IMR-90 (cell line): Measurements from ENCODE around the gene RIMBP2. TPM values are rescaled to one million over a fixed set of nuclear protein-coding genes. Genes with fewer than 3 reads are reported as not detected.

Experiments used
- ATAC-seq: fragments of 200-7000 bp; cut with Tn5 transposase; 2 replicates; pipeline ENCODE4 v1.9.1; 2020; ENCODE audit warnings: low read depth, mild to moderate bottlenecking, moderate library complexity
- BruUV-seq: library from RNA; stranded (reverse); fragments of 400-500 nt; replicated peaks from 2 replicates; lab custom pipeline; 2021; lab: Mats Ljungman, UMichigan
- CTCF ChIA-PET: fragments of 300-600 bp; formaldehyde crosslinking; extraction: SDS; loops from one replicate; lab custom pipeline; 2021; ENCODE audit warnings: antibody characterized with exemption; lab: Yijun Ruan, JAX
- POLR2A ChIA-PET: fragments of 300-600 bp; sonication (Branson Sonifier 250); formaldehyde crosslinking; loops from one replicate; lab custom pipeline; 2022; ENCODE audit warnings: antibody characterized with exemption; ENCODE audit not compliant: unreplicated experiment; lab: Charles Lee
- DNase-seq: peaks from one replicate; pipeline ENCODE4 v3.0.0; 2013
- H2AFZ ChIP-seq: replicated peaks from 2 replicates; pipeline ENCODE3; 2013; ENCODE audit warnings: low read length, mild to moderate bottlenecking; ENCODE audit not compliant: poor library complexity
- H2AK5ac ChIP-seq: 2 replicates; pipeline ENCODE4 v1.6.1; 2013; ENCODE audit warnings: low read depth, low read length, inconsistent platforms
- H2AK9ac ChIP-seq: replicated peaks from 2 replicates; pipeline ENCODE3; 2013; ENCODE audit warnings: mild to moderate bottlenecking, low read depth, low read length, moderate library complexity; ENCODE audit not compliant: poor library complexity
- H2BK120ac ChIP-seq: 2 replicates; pipeline ENCODE4 v1.6.1; 2013; ENCODE audit warnings: low read depth, low read length, inconsistent platforms
- H2BK15ac ChIP-seq: 3 replicates; pipeline ENCODE4 v1.6.1; 2013; ENCODE audit warnings: low read depth, low read length, inconsistent platforms
- H2BK20ac ChIP-seq: 2 replicates; pipeline ENCODE4 v1.6.1; 2013; ENCODE audit warnings: low read depth, mild to moderate bottlenecking, inconsistent platforms, low read length, moderate library complexity
- H2BK5ac ChIP-seq: 2 replicates; pipeline ENCODE4 v1.6.1; 2013; ENCODE audit warnings: mild to moderate bottlenecking, low read depth, low read length, inconsistent platforms; ENCODE audit not compliant: poor library complexity, severe bottlenecking
- H3K14ac ChIP-seq: replicated peaks from 2 replicates; pipeline ENCODE4 v1.6.1; 2013; ENCODE audit warnings: low read depth, low read length, inconsistent platforms
- H3K18ac ChIP-seq: 2 replicates; pipeline ENCODE4 v1.6.1; 2013; ENCODE audit warnings: low read depth, low read length, control low read depth
- H3K23ac ChIP-seq: 2 replicates; pipeline ENCODE4 v1.6.1; 2013; ENCODE audit warnings: low read depth, low read length, inconsistent platforms
- H3K27ac ChIP-seq: 2 replicates; pipeline ENCODE4 v1.5.1; 2013; ENCODE audit warnings: mild to moderate bottlenecking, control low read depth, low read length; ENCODE audit not compliant: insufficient read depth
- H3K27me3 ChIP-seq: 2 replicates; pipeline ENCODE4 v1.6.1; 2013; ENCODE audit warnings: low read length; ENCODE audit not compliant: control insufficient read depth, insufficient read depth
- H3K36me3 ChIP-seq: 2 replicates; pipeline ENCODE4 v1.6.1; 2013; ENCODE audit warnings: low read length, mixed read lengths; ENCODE audit not compliant: control insufficient read depth, insufficient read depth
- H3K4ac ChIP-seq: 2 replicates; pipeline ENCODE4 v1.6.1; 2013; ENCODE audit warnings: low read depth, low read length, inconsistent platforms
- H3K4me1 ChIP-seq: 2 replicates; pipeline ENCODE4 v1.6.1; 2013; ENCODE audit warnings: low read length, mixed read lengths; ENCODE audit not compliant: control insufficient read depth, insufficient read depth
- H3K4me2 ChIP-seq: 2 replicates; pipeline ENCODE4 v1.6.1; 2013; ENCODE audit warnings: low read depth, mild to moderate bottlenecking, control low read depth, low read length, moderate library complexity
- H3K4me3 ChIP-seq: 2 replicates; pipeline ENCODE4 v1.5.1; 2013; ENCODE audit warnings: low read depth, mild to moderate bottlenecking, control low read depth, low read length, moderate library complexity; ENCODE audit not compliant: insufficient read depth
- H3K56ac ChIP-seq: 2 replicates; pipeline ENCODE4 v1.6.1; 2013; ENCODE audit warnings: low read length, inconsistent platforms; ENCODE audit not compliant: insufficient read depth; ENCODE audit errors: extremely low read depth
- H3K79me1 ChIP-seq, 2 experiments: 2 replicates each; pipeline ENCODE4 v1.6.1; 2013; ENCODE audit warnings: low read length in 2 of 2, inconsistent platforms in 1 of 2, low read depth in 1 of 2
- H3K9ac ChIP-seq: 2 replicates; pipeline ENCODE4 v1.6.1; 2013; ENCODE audit warnings: low read depth, low read length, control low read depth
- H3K9me1 ChIP-seq: 2 replicates; pipeline ENCODE4 v1.6.1; 2013; ENCODE audit warnings: low read length, inconsistent platforms; ENCODE audit not compliant: insufficient read depth
- H3K9me3 ChIP-seq: 2 replicates; pipeline ENCODE4 v1.6.1; 2013; ENCODE audit warnings: low read length; ENCODE audit not compliant: control insufficient read depth, insufficient read depth
- H4K20me1 ChIP-seq: 2 replicates; pipeline ENCODE4 v1.6.1; 2013; ENCODE audit warnings: low read length, inconsistent platforms; ENCODE audit not compliant: insufficient read depth
- H4K5ac ChIP-seq: 2 replicates; pipeline ENCODE4 v1.6.1; 2013; ENCODE audit warnings: mild to moderate bottlenecking, low read depth, low read length, control low read depth
- H4K8ac ChIP-seq, 2 experiments: 2 replicates each; pipeline ENCODE4 v1.6.1; 2013; ENCODE audit warnings: low read depth in 2 of 2, low read length in 2 of 2, control low read depth in 1 of 2, inconsistent platforms in 1 of 2
- H4K91ac ChIP-seq: 2 replicates; pipeline ENCODE4 v1.6.1; 2013; ENCODE audit warnings: low read depth, low read length, inconsistent platforms; ENCODE audit not compliant: insufficient read depth
- MAFK ChIP-seq: IDR thresholded peaks from 2 replicates; pipeline ENCODE4 v1.6.1; 2012; ENCODE audit warnings: low read depth, low read length, improper control_type of control experiment
- MXI1 ChIP-seq: IDR thresholded peaks from 2 replicates; pipeline ENCODE4 v1.6.1; 2012; ENCODE audit warnings: low read depth, mild to moderate bottlenecking, low read length, moderate library complexity, borderline replicate concordance
- POLR2A ChIP-seq: IDR thresholded peaks from 2 replicates; pipeline ENCODE4 v1.6.1; 2012; ENCODE audit warnings: mild to moderate bottlenecking, low read depth, low read length
- WGBS, 2 experiments: methylation state at CpG; one replicate each; pipeline versions ENCODE4 v1.1.5 to v1.1.7; 2013; ENCODE audit warnings: missing lambda C conversion rate in 2 of 2; ENCODE audit not compliant: insufficient read length in 1 of 2; ENCODE audit errors: extremely low coverage in 2 of 2; 5-methylcytosine and 5-hydroxymethylcytosine counted together
- dilution Hi-C: fragments of 300-500 bp; cut with HindIII; formaldehyde crosslinking; loops from one replicate; pipeline ENCODE4 v1.14.3; 2018; ENCODE audit warnings: low sequenced_read_pairs; ENCODE audit not compliant: unreplicated experiment
- in situ Hi-C: fragments of 300-500 bp; cut with MboI; formaldehyde crosslinking; loops from 3 replicates; pipeline ENCODE4 v1.14.3; 2019; ENCODE audit warnings: low sequenced_read_pairs, inconsistent platforms, mixed read lengths
- intact Hi-C: fragments of 100-400 bp; cut with micrococcal nuclease; formaldehyde crosslinking; loops from 2 replicates; pipeline ENCODE4 v1.10.0; 2022
- polyA plus RNA-seq, 3 experiments: library from polyadenylated mRNA; depleted of rRNA; stranded (reverse); fragments of >200 nt; gene quantifications; 2 replicates each; pipeline ENCODE4 v1.2.3, GENCODE V29; 2012; ENCODE audit warnings: low replicate concordance in 1 of 3
- total RNA-seq: library from RNA; depleted of rRNA; stranded (reverse); fragments of >200 nt; gene quantifications from 2 replicates; pipeline ENCODE4 v1.2.3, GENCODE V29; 2012
- TF ChIP-seq, protein P1 (sequence below): fragments of 150-350 bp; IDR thresholded peaks from 2 replicates; pipeline ENCODE4 v1.6.1; 2016; ENCODE audit warnings: low read depth, mild to moderate bottlenecking, low read length, moderate library complexity, borderline replicate concordance

Gene RIMBP2
- total and polyA plus RNA-seq, 2 of the 4 experiments (the other 2 are of a cell fraction), result not detected

DNA sequence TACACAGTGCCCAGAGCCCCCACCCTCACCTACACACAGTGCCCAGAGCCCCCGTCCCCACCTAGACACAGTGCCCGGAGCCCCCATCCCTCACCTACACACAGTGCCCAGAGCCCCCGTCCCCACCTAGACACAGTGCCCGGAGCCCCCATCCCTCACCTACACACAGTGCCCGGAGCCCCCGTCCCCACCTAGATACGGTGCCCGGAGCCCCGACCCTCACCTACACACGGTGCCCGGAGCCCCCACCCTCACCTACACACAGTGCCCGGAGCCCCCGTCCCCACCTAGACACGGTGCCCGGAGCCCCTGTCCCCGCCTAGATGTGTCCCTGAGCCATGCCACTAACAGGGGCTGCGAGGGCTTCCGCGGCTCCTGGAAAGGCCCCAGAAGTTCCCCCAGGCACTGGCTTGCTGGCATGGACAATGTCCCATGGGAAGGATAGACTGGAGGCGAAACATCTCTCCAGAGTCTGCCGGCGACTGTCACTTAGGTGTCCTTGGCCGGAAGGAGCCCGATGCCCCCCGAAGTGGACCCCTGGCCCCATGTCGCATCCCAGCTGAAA is 232.4 kb downstream of the RIMBP2 start:
- Histone ChIP-seq H2AK9ac (no peak overlapping the region), H4K5ac (no peak overlapping the region), H2BK20ac (no peak overlapping the region), H3K27ac (no peak overlapping the region), H3K9me3 (peaks cover 41% of the 10 kb centered on the region), H4K91ac (no peak overlapping the region), H2AK5ac (no peak overlapping the region), H3K36me3 (no peaks in the 10 kb centered on the region), H2AFZ (no peak overlapping the region), H4K20me1 (no peaks in the 10 kb centered on the region), H2BK120ac (no peak overlapping the region), H3K4me2 (no peak overlapping the region), H3K4me3 (no peak overlapping the region), H3K56ac (no peak overlapping the region), H3K18ac (no peak overlapping the region), H3K14ac (no peak overlapping the region), H3K4ac (no peak overlapping the region), H3K9ac (no peak overlapping the region), H3K79me1 (no peaks in the 10 kb centered on the region), H2BK15ac (no peak overlapping the region), H3K27me3 (no peaks in the 10 kb centered on the region), H2BK5ac (no peak overlapping the region), H3K23ac (no peak overlapping the region), H3K9me1 (no peaks in the 10 kb centered on the region), H4K8ac (no peak overlapping the region), H3K4me1 (no peaks in the 10 kb centered on the region)
- dilution Hi-C loops, result no loop called here
- TF ChIP-seq, protein P1, sequence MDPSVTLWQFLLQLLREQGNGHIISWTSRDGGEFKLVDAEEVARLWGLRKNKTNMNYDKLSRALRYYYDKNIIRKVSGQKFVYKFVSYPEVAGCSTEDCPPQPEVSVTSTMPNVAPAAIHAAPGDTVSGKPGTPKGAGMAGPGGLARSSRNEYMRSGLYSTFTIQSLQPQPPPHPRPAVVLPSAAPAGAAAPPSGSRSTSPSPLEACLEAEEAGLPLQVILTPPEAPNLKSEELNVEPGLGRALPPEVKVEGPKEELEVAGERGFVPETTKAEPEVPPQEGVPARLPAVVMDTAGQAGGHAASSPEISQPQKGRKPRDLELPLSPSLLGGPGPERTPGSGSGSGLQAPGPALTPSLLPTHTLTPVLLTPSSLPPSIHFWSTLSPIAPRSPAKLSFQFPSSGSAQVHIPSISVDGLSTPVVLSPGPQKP, result no peak
- TF ChIP-seq MXI1 (no peak), MAFK (no peak), POLR2A (no peak)
- ATAC-seq, result no peak
- no peak for DNase-seq
- CTCF ChIA-PET, result no interaction called here
- intact Hi-C loops, result no loop called here
- in situ Hi-C loops, result no loop called here
- BruUV-seq, result no TSS peak
- POLR2A ChIA-PET, result no interaction called here
- WGBS, 2 experiments, result 84% methylated on average over 5 of the region's 26 CpGs; no CpG with 5 or more reads in 1 of the 2 experiments
